Subcutaneous abdominal adipose tissue (tissue), 5 donors: Measurements from ENCODE around the gene EPHB2.
"Not testable (repeated sequence)": the region's sequence is repeated elsewhere in the genome, so short reads cannot be mapped to it uniquely, and the experiment has no call there.

Experiments used
- H3K27ac ChIP-seq: one replicate; pipeline ENCODE4 v1.7.0; 2013; ENCODE audit warnings: low read depth, mild to moderate bottlenecking, inconsistent platforms, low read length, moderate library complexity
- H3K27me3 ChIP-seq, 5 donors: one replicate each; pipeline ENCODE4 v1.7.0; 2013; ENCODE audit warnings: low read length in 5 of 5, inconsistent platforms in 1 of 5; ENCODE audit not compliant: control insufficient read depth in 5 of 5, insufficient read depth in 4 of 5
- H3K36me3 ChIP-seq, 5 donors: one replicate each; pipeline ENCODE4 v1.7.0; 2013; ENCODE audit warnings: low read length in 5 of 5; ENCODE audit not compliant: control insufficient read depth in 5 of 5, insufficient read depth in 5 of 5
- H3K4me1 ChIP-seq, 5 donors: one replicate each; pipeline ENCODE4 v1.7.0; 2013; ENCODE audit warnings: low read length in 5 of 5, mild to moderate bottlenecking in 3 of 5, moderate library complexity in 1 of 5; ENCODE audit not compliant: control insufficient read depth in 5 of 5, insufficient read depth in 5 of 5
- H3K4me3 ChIP-seq, 5 donors: one replicate each; pipeline ENCODE4 v1.7.0; 2013; ENCODE audit warnings: low read length in 5 of 5, low read depth in 1 of 5
- H3K9ac ChIP-seq, 5 donors: one replicate each; pipeline ENCODE4 v1.7.0; 2013; ENCODE audit warnings: low read length in 5 of 5, mild to moderate bottlenecking in 4 of 5, moderate library complexity in 3 of 5
- H3K9me3 ChIP-seq, 5 donors: one replicate each; pipeline ENCODE4 v1.7.0; 2013; ENCODE audit warnings: low read length in 5 of 5; ENCODE audit not compliant: control insufficient read depth in 5 of 5
- donor health status: healthy.
- donor health status: healthy.
- donor health status: healthy.
- donor health status: healthy.
- donor health status: healthy.

Gene EPHB2

DNA sequence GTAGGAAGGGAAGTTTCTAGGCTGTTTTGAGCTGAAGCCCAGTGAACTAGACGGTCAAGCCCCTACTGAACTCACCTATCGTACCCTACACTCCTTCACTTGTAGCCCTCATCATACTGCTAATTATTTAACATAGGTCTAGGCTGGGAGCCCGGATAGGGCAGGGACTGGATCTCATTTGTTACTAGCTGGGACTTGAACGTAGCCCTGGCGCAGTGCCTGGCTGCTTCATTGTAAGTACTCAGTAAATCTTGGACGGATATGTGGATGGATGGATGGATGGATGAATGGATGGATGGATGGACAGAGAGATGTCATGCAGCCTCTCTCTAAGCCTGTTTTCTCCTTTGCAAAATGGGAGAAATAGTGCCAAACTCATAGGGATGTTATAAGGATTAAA lies 129.2 kb downstream of the EPHB2 start:
- Histone ChIP-seq H3K4me3 (no peak overlapping the region), H3K9me3 (no peaks in the 10 kb centered on the region), H3K27ac (no peak overlapping the region), H3K4me1 (peaks cover 0 to 14% (median 8%) of the 10 kb centered on the region in 5 donors), H3K9ac (no peak overlapping the region), H3K27me3 (no peaks in the 10 kb centered on the region), H3K36me3 (peaks cover 0 to 2% (median 0%) of the 10 kb centered on the region in 5 donors)

- Histone ChIP-seq H3K36me3 (peaks cover 0 to 2% (median 0%) of the 10 kb centered on the region in 5 donors), H3K4me1 (peaks cover 0 to 14% (median 8%) of the 10 kb centered on the region in 5 donors), H3K9ac (no peak overlapping the region), H3K9me3 (no peaks in the 10 kb centered on the region), H3K4me3 (no peak overlapping the region), H3K27ac (no peak overlapping the region), H3K27me3 (no peaks in the 10 kb centered on the region)
Observed at GRCh38 chr1:22841142-22841541, 130.5 kb downstream of the EPHB2 start.

GRCh38 chr1:22841860-22842281 lies 131.2 kb downstream of the EPHB2 start:
- Histone ChIP-seq H3K9me3 (no peaks in the 10 kb centered on the region), H3K36me3 (peaks cover 0 to 2% (median 0%) of the 10 kb centered on the region in 5 donors), H3K4me3 (no peak overlapping the region), H3K9ac (no peak overlapping the region), H3K27me3 (no peaks in the 10 kb centered on the region), H3K27ac (no peak overlapping the region), H3K4me1 (peaks cover 0 to 14% (median 8%) of the 10 kb centered on the region in 5 donors)

DNA sequence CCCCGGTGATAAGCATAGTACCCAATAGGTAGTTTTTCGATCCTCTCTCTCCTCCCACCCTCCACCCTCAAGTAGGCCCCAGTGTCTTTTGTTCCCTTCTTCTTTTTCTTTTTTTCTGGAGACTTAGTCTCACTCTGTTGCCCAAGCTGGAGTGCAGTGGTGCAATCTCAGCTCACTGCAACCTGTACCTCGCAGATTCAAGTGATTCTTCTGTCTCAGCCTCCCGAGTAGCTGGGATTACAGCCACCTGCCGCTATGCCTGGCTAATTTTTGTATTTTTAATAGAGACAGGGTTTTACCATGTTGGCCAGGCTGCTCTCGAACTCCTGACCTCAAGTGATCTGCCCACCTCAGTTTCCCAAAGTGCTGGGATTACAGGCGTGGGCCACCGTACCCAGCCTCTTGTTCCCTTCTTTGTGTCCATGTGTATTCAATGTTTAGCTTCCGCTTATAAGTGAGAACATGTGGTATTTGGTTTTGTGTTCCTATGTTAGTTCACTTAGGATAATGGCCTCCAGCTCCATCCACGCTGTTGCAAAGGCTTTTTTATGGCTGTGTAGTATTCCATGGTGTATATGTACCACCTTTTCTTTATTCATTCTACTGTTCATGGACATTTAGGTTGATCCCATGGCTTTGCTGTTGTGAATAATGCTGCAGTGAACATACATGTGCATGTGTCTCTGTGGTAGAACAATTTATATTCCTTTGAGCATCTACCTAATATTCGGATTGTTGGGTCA lies 133.0 kb downstream of the EPHB2 start:
- peaks cover 0 to 14% (median 8%) of the 10 kb centered on the region in 5 donors for H3K4me1 ChIP-seq
- H3K36me3 ChIP-seq, H3K27ac ChIP-seq, H3K4me3 ChIP-seq, H3K9ac ChIP-seq, H3K9me3 ChIP-seq, H3K27me3 ChIP-seq: not testable (repeated sequence)

- H3K9ac ChIP-seq, result no peak overlapping the region
- peaks cover 0 to 14% (median 8%) of the 10 kb centered on the region in 5 donors for H3K4me1 ChIP-seq
- H3K27ac ChIP-seq, result no peak overlapping the region
- H3K36me3 ChIP-seq, result no peaks in the 10 kb centered on the region
- no peaks in the 10 kb centered on the region for H3K27me3 ChIP-seq
- no peaks in the 10 kb centered on the region for H3K9me3 ChIP-seq
- H3K4me3 ChIP-seq, result no peak overlapping the region
Observed at GRCh38 chr1:22844621-22845020, 134.0 kb downstream of the EPHB2 start.

- H3K9me3 ChIP-seq, result no peaks in the 10 kb centered on the region
- no peak overlapping the region for H3K27ac ChIP-seq
- H3K4me3 ChIP-seq, result no peak overlapping the region
- peaks cover 0 to 17% (median 13%) of the 10 kb centered on the region in 5 donors for H3K4me1 ChIP-seq
- no peak overlapping the region for H3K9ac ChIP-seq
- no peaks in the 10 kb centered on the region for H3K27me3 ChIP-seq
- H3K36me3 ChIP-seq, result no peaks in the 10 kb centered on the region
Observed at GRCh38 chr1:22845398-22845935, 134.8 kb downstream of the EPHB2 start.

GRCh38 chr1:22846458-22846857 lies 135.8 kb downstream of the EPHB2 start:
- H3K27ac ChIP-seq, result no peak overlapping the region
- H3K4me1 ChIP-seq, result peaks cover 0 to 21% (median 11%) of the 10 kb centered on the region in 5 donors
- no peaks in the 10 kb centered on the region for H3K9me3 ChIP-seq
- H3K36me3 ChIP-seq, result no peaks in the 10 kb centered on the region
- no peaks in the 10 kb centered on the region for H3K27me3 ChIP-seq
- no peak overlapping the region for H3K4me3 ChIP-seq
- no peak overlapping the region for H3K9ac ChIP-seq

GRCh38 chr1:22847249-22847648 lies 136.6 kb downstream of the EPHB2 start:
- no peaks in the 10 kb centered on the region for H3K9me3 ChIP-seq
- no peak overlapping the region for H3K4me3 ChIP-seq
- no peaks in the 10 kb centered on the region for H3K27me3 ChIP-seq
- peaks cover 0 to 24% (median 6%) of the 10 kb centered on the region in 5 donors for H3K4me1 ChIP-seq
- no peaks in the 10 kb centered on the region for H3K36me3 ChIP-seq
- H3K27ac ChIP-seq, result no peak overlapping the region
- no peak overlapping the region for H3K9ac ChIP-seq

- Histone ChIP-seq H3K4me1 (peaks cover 0 to 24% (median 6%) of the 10 kb centered on the region in 5 donors), H3K9me3 (no peaks in the 10 kb centered on the region), H3K36me3 (no peaks in the 10 kb centered on the region), H3K4me3 (no peak overlapping the region), H3K27me3 (no peaks in the 10 kb centered on the region), H3K9ac (no peak overlapping the region), H3K27ac (no peak overlapping the region)
Observed at GRCh38 chr1:22847709-22848108, 137.1 kb downstream of the EPHB2 start.

GRCh38 chr1:22848405-22848804 lies 137.8 kb downstream of the EPHB2 start:
- H3K27ac ChIP-seq, result no peak overlapping the region

More at GRCh38 chr1:22848405-22848804, 137.8 kb downstream of the EPHB2 start:
- no peak overlapping the region for H3K9ac ChIP-seq
- no peaks in the 10 kb centered on the region for H3K36me3 ChIP-seq
- no peaks in the 10 kb centered on the region for H3K9me3 ChIP-seq
- H3K4me3 ChIP-seq, result no peak overlapping the region
- H3K27me3 ChIP-seq, result no peaks in the 10 kb centered on the region
- peaks cover 0 to 24% (median 6%) of the 10 kb centered on the region in 5 donors for H3K4me1 ChIP-seq
